ENCODE data around the gene DTL. TPM values are rescaled to one million over a fixed set of nuclear protein-coding genes. Genes with fewer than 3 reads are reported as not detected.
A peak's percentile ranks its signal among the peaks of the same experiment; 100 is the strongest.
"Not testable (repeated sequence)": the region's sequence is repeated elsewhere in the genome, so short reads cannot be mapped to it uniquely, and the experiment has no call there.

The DTL gene
- polyA plus RNA-seq (2013), result 10.8 TPM

GRCh38 chr1:212035123-212035834 is at the start of gene DTL, which contains the start of gene INTS7:
Gene DTL (plus strand): TSS chr1:212035748. CDS start chr1:212035891, 143 bp downstream.
Gene INTS7 (minus strand): TSS chr1:212035557. CDS start chr1:212035437, 120 bp downstream.
- CTCF ChIA-PET, result interaction anchor here (0.5 to 3.5 kb wide), 40 partner anchors 9 to 579 kb away, joined by 3 to 25 read pairs (median 4); partner anchors contain the start of gene NEK2
- no peaks in the 10 kb centered on the region for H3K9me3 ChIP-seq (ENCODE audit: control extremely low read depth in 1 of 5, control insufficient read depth in 4 of 5, insufficient read depth in 2 of 5, low read depth in 1 of 5, low read length in 4 of 5)
- H3K4me3 ChIP-seq (ENCODE audit: control insufficient read depth in 1 of 7, extremely low read depth in 1 of 7, insufficient read depth in 4 of 7, low read depth in 2 of 7, low read length in 6 of 7), result peak within 1 kb of the TSS; percentile 84 to 99 (median 95)
- POLR2A ChIA-PET, result interaction anchor here (0.6 kb wide), 1 partner anchor 159 kb away, joined by 4 read pairs; no protein-coding TSS in a partner anchor
- WGBS (ENCODE audit: insufficient coverage), result 0% methylated on average over 38 of the region's 53 CpGs
- H3K36me3 ChIP-seq (ENCODE audit: control insufficient read depth in 4 of 4, insufficient read depth in 4 of 4, low read length in 3 of 4), result peaks cover 0 to 10% (median 0%) of the 10 kb centered on the region in 4 experiments
- H3K27me3 ChIP-seq (replicated peaks in 2 of 5; ENCODE audit: control insufficient read depth in 4 of 5, insufficient read depth in 5 of 5, low read length in 4 of 5), result no peaks in the 10 kb centered on the region
- DNase-seq, result peak; percentile 99 to 100 (median 99)
- peaks cover 8 to 48% (median 29%) of the 10 kb centered on the region in 4 experiments for H3K4me1 ChIP-seq (ENCODE audit: control extremely low read depth in 1 of 4, control insufficient read depth in 4 of 4, insufficient read depth in 4 of 4, low read length in 3 of 4)
- H3K27ac ChIP-seq (ENCODE audit: insufficient read depth in 1 of 2, low read depth in 1 of 2, low read length in 2 of 2, poor library complexity in 1 of 2, severe bottlenecking in 2 of 2), result peak within 1 kb of the TSS; percentile 72 to 90

GRCh38 chr1:211986628-211987254 is 48.8 kb upstream of the DTL start:
- H3K4me3 ChIP-seq (ENCODE audit: control insufficient read depth in 1 of 7, extremely low read depth in 1 of 7, insufficient read depth in 4 of 7, low read depth in 2 of 7, low read length in 6 of 7), result no peak overlapping the region
- H3K4me1 ChIP-seq (ENCODE audit: control extremely low read depth in 1 of 4, control insufficient read depth in 4 of 4, insufficient read depth in 4 of 4, low read length in 3 of 4), result no peaks in the 10 kb centered on the region
- H3K27ac ChIP-seq (ENCODE audit: insufficient read depth in 1 of 2, low read depth in 1 of 2, low read length in 2 of 2, poor library complexity in 1 of 2, severe bottlenecking in 2 of 2), result no peak overlapping the region
- no peak for DNase-seq
- H3K36me3 ChIP-seq (ENCODE audit: control insufficient read depth in 4 of 4, insufficient read depth in 4 of 4, low read length in 3 of 4), result peaks cover 15 to 36% (median 22%) of the 10 kb centered on the region in 4 experiments
- no peaks in the 10 kb centered on the region for H3K9me3 ChIP-seq (ENCODE audit: control extremely low read depth in 1 of 5, control insufficient read depth in 4 of 5, insufficient read depth in 2 of 5, low read depth in 1 of 5, low read length in 4 of 5)
- ChIA-PET POLR2A (no interaction called here), CTCF (interaction anchor here (1.5 kb wide), 1 partner anchor 306 kb away, joined by 3 read pairs; no protein-coding TSS in a partner anchor)
- H3K27me3 ChIP-seq (replicated peaks in 2 of 5; ENCODE audit: control insufficient read depth in 4 of 5, insufficient read depth in 5 of 5, low read length in 4 of 5), result no peaks in the 10 kb centered on the region
- 96% methylated on average over 5 of the region's 7 CpGs for WGBS (ENCODE audit: insufficient coverage)

GRCh38 chr1:211991695-211992094 is 43.9 kb upstream of the DTL start:
- no peak overlapping the region for H3K27ac ChIP-seq (ENCODE audit: insufficient read depth in 1 of 2, low read depth in 1 of 2, low read length in 2 of 2, poor library complexity in 1 of 2, severe bottlenecking in 2 of 2)
- POLR2A ChIA-PET, result no interaction called here
- no peak overlapping the region for H3K4me3 ChIP-seq (ENCODE audit: control insufficient read depth in 1 of 7, extremely low read depth in 1 of 7, insufficient read depth in 4 of 7, low read depth in 2 of 7, low read length in 6 of 7)
- DNase-seq, result no peak
- H3K27me3 ChIP-seq (replicated peaks in 2 of 5; ENCODE audit: control insufficient read depth in 4 of 5, insufficient read depth in 5 of 5, low read length in 4 of 5), result no peaks in the 10 kb centered on the region
- CTCF ChIA-PET, result no interaction called here
- H3K9me3 ChIP-seq (ENCODE audit: control extremely low read depth in 1 of 5, control insufficient read depth in 4 of 5, insufficient read depth in 2 of 5, low read depth in 1 of 5, low read length in 4 of 5), result no peaks in the 10 kb centered on the region
- H3K36me3 ChIP-seq (ENCODE audit: control insufficient read depth in 4 of 4, insufficient read depth in 4 of 4, low read length in 3 of 4), result peaks cover 5 to 18% (median 14%) of the 10 kb centered on the region in 4 experiments
- H3K4me1 ChIP-seq (ENCODE audit: control extremely low read depth in 1 of 4, control insufficient read depth in 4 of 4, insufficient read depth in 4 of 4, low read length in 3 of 4), result no peaks in the 10 kb centered on the region

- DNase-seq; H3K9me3 ChIP-seq (ENCODE audit: control extremely low read depth in 1 of 5, control insufficient read depth in 4 of 5, insufficient read depth in 2 of 5, low read depth in 1 of 5, low read length in 4 of 5); POLR2A ChIA-PET; H3K27me3 ChIP-seq (replicated peaks in 2 of 5; ENCODE audit: control insufficient read depth in 4 of 5, insufficient read depth in 5 of 5, low read length in 4 of 5); H3K4me3 ChIP-seq (ENCODE audit: control insufficient read depth in 1 of 7, extremely low read depth in 1 of 7, insufficient read depth in 4 of 7, low read depth in 2 of 7, low read length in 6 of 7); H3K27ac ChIP-seq (ENCODE audit: insufficient read depth in 1 of 2, low read depth in 1 of 2, low read length in 2 of 2, poor library complexity in 1 of 2, severe bottlenecking in 2 of 2); H3K4me1 ChIP-seq (ENCODE audit: control extremely low read depth in 1 of 4, control insufficient read depth in 4 of 4, insufficient read depth in 4 of 4, low read length in 3 of 4): not testable (repeated sequence)
- CTCF ChIA-PET, result interaction anchor here (1.0 to 1.6 kb wide), 2 partner anchors 13 to 15 kb away, joined by 3 to 6 read pairs; no protein-coding TSS in a partner anchor
- WGBS (ENCODE audit: insufficient coverage), result 97% methylated on average over 4 of the region's 4 CpGs
- H3K36me3 ChIP-seq (ENCODE audit: control insufficient read depth in 4 of 4, insufficient read depth in 4 of 4, low read length in 3 of 4), result peaks cover 13 to 47% (median 26%) of the 10 kb centered on the region in 4 experiments
Measured at GRCh38 chr1:211997426-211997825, 38.1 kb upstream of the DTL start.

GRCh38 chr1:212002536-212002935 is 33.0 kb upstream of the DTL start:
- peaks cover 17 to 60% (median 35%) of the 10 kb centered on the region in 4 experiments for H3K36me3 ChIP-seq (ENCODE audit: control insufficient read depth in 4 of 4, insufficient read depth in 4 of 4, low read length in 3 of 4)
- WGBS (ENCODE audit: insufficient coverage), result 100% methylated on average over 1 of the region's 3 CpGs
- H3K4me1 ChIP-seq (ENCODE audit: control extremely low read depth in 1 of 4, control insufficient read depth in 4 of 4, insufficient read depth in 4 of 4, low read length in 3 of 4), result no peaks in the 10 kb centered on the region
- no peaks in the 10 kb centered on the region for H3K27me3 ChIP-seq (replicated peaks in 2 of 5; ENCODE audit: control insufficient read depth in 4 of 5, insufficient read depth in 5 of 5, low read length in 4 of 5)
- peaks cover 0 to under 1% (median 0%) of the 10 kb centered on the region in 5 experiments for H3K9me3 ChIP-seq (ENCODE audit: control extremely low read depth in 1 of 5, control insufficient read depth in 4 of 5, insufficient read depth in 2 of 5, low read depth in 1 of 5, low read length in 4 of 5)
- POLR2A ChIA-PET, result no interaction called here
- no peak overlapping the region for H3K27ac ChIP-seq (ENCODE audit: insufficient read depth in 1 of 2, low read depth in 1 of 2, low read length in 2 of 2, poor library complexity in 1 of 2, severe bottlenecking in 2 of 2)
- CTCF ChIA-PET, result interaction anchor here (1.2 kb wide), 1 partner anchor 33 kb away, joined by 4 read pairs; the partner anchor contains the start of genes DTL and INTS7
- DNase-seq, result no peak
- H3K4me3 ChIP-seq (ENCODE audit: control insufficient read depth in 1 of 7, extremely low read depth in 1 of 7, insufficient read depth in 4 of 7, low read depth in 2 of 7, low read length in 6 of 7), result no peak overlapping the region

GRCh38 chr1:212004895-212005608 is 30.5 kb upstream of the DTL start:
- Histone ChIP-seq H3K27me3 (replicated peaks in 2 of 5; ENCODE audit: control insufficient read depth in 4 of 5, insufficient read depth in 5 of 5, low read length in 4 of 5) (no peaks in the 10 kb centered on the region), H3K27ac (ENCODE audit: insufficient read depth in 1 of 2, low read depth in 1 of 2, low read length in 2 of 2, poor library complexity in 1 of 2, severe bottlenecking in 2 of 2) (no peak overlapping the region), H3K9me3 (ENCODE audit: control extremely low read depth in 1 of 5, control insufficient read depth in 4 of 5, insufficient read depth in 2 of 5, low read depth in 1 of 5, low read length in 4 of 5) (no peaks in the 10 kb centered on the region), H3K36me3 (ENCODE audit: control insufficient read depth in 4 of 4, insufficient read depth in 4 of 4, low read length in 3 of 4) (peaks cover 17 to 60% (median 38%) of the 10 kb centered on the region in 4 experiments), H3K4me3 (ENCODE audit: control insufficient read depth in 1 of 7, extremely low read depth in 1 of 7, insufficient read depth in 4 of 7, low read depth in 2 of 7, low read length in 6 of 7) (no peak overlapping the region), H3K4me1 (ENCODE audit: control extremely low read depth in 1 of 4, control insufficient read depth in 4 of 4, insufficient read depth in 4 of 4, low read length in 3 of 4) (peaks cover 0 to 3% (median 1%) of the 10 kb centered on the region in 4 experiments)
- DNase-seq, result no peak
- WGBS (ENCODE audit: insufficient coverage), result 100% methylated on average over 4 of the region's 7 CpGs
- ChIA-PET POLR2A (no interaction called here), CTCF (interaction anchor here (1.4 to 1.5 kb wide), 2 partner anchors 30 to 323 kb away, joined by 3 to 6 read pairs; partner anchors contain the start of genes DTL and INTS7)

Measured in common myeloid progenitor, CD34-positive (primary cell).